Activated B cell treated with CpG ODN at 0.5 μM for 24 hours (primary cell): Measurements from ENCODE around the gene RANBP9. TPM values are rescaled to one million over a fixed set of nuclear protein-coding genes. Genes with fewer than 3 reads are reported as not detected.

Source experiments
- ATAC-seq: fragments of 200-7000 bp; cut with Tn5 transposase; one replicate; pipeline ENCODE4 v1.10.0; 2021; ENCODE audit warnings: low read depth, mild to moderate bottlenecking, moderate library complexity
- CTCF ChIA-PET: fragments of 350-600 bp; sonication (Branson Sonifier 250); formaldehyde crosslinking; loops from one replicate; lab custom pipeline; 2021; ENCODE audit warnings: antibody characterized with exemption; lab: Charles Lee
- POLR2A ChIA-PET: fragments of 350-600 bp; sonication (Branson Sonifier 250); formaldehyde crosslinking; loops from one replicate; lab custom pipeline; 2021; ENCODE audit warnings: antibody characterized with exemption; lab: Charles Lee
- DNase-seq: peaks from one replicate; pipeline ENCODE4 v3.0.0; 2022
- H3K27ac Mint-ChIP-seq: one replicate; pipeline ENCODE4 v1.8.0; 2020; ENCODE audit warnings: mixed read lengths
- H3K27me3 Mint-ChIP-seq: one replicate; pipeline ENCODE4 v1.8.0; 2021; ENCODE audit warnings: mixed read lengths
- H3K36me3 Mint-ChIP-seq: one replicate; pipeline ENCODE4 v1.8.0; 2021; ENCODE audit warnings: low read depth, mixed read lengths
- H3K4me1 Mint-ChIP-seq: one replicate; pipeline ENCODE4 v1.8.0; 2021; ENCODE audit warnings: mixed read lengths
- H3K4me3 Mint-ChIP-seq: one replicate; pipeline ENCODE4 v1.8.0; 2020; ENCODE audit warnings: mild to moderate bottlenecking, mixed read lengths
- H3K9me3 Mint-ChIP-seq: one replicate; pipeline ENCODE4 v1.8.0; 2020; ENCODE audit warnings: mixed read lengths
- intact Hi-C: fragments of 100-400 bp; cut with micrococcal nuclease; formaldehyde crosslinking; loops from one replicate; pipeline ENCODE4 v1.15.1; 2024
- total RNA-seq: library from RNA; stranded (reverse); gene quantifications from 2 replicates; pipeline ENCODE4 v1.2.3, GENCODE V29; 2022
- TF ChIP-seq, protein P1 (sequence below): fragments of 200-600 bp; IDR thresholded peaks from one replicate; pipeline ENCODE4 v1.8.0; 2022; ENCODE audit warnings: antibody characterized with exemption, mild to moderate bottlenecking

RANBP9 gene
- total RNA-seq, 1 donor from 2014 or later = 34.7 TPM

DNA sequence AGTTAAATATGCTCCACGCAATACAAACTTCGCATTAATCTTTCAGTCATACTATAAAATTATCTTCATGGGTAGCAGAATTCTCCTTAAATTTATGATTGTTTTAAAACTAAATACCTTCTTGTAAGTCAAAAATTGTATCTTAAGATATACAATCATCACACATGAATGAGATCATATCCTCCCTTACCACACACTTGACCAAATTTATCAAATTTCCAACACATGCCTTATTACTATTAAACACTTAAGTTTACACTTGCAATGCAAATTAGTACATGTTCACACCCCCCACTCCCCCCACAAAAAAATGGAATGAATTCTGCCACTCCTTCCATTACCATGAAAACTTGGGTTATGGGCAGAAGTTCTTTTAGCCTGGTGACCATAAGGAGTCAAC, 13.8 kb downstream of the RANBP9 start:
- H3K27me3 Mint-ChIP-seq = no peaks in the 10 kb centered on the region
- no peak for DNase-seq
- H3K27ac Mint-ChIP-seq = no peak overlapping the region
- no peaks in the 10 kb centered on the region for H3K9me3 Mint-ChIP-seq
- H3K4me3 Mint-ChIP-seq = no peak overlapping the region
- POLR2A ChIA-PET = interaction anchor here (1.5 kb wide), 1 partner anchor 83 kb away, joined by 4 read pairs; the partner anchor contains the start of gene NOL7
- H3K4me1 Mint-ChIP-seq = peaks cover 61% of the 10 kb centered on the region
- no peak for ATAC-seq
- intact Hi-C loops = loop anchor here (2.0 kb wide), 1 partner anchor 15 kb away; no protein-coding TSS in a partner anchor
- H3K36me3 Mint-ChIP-seq = peaks cover 28% of the 10 kb centered on the region
- CTCF ChIA-PET = no interaction called here
- TF ChIP-seq, protein P1, sequence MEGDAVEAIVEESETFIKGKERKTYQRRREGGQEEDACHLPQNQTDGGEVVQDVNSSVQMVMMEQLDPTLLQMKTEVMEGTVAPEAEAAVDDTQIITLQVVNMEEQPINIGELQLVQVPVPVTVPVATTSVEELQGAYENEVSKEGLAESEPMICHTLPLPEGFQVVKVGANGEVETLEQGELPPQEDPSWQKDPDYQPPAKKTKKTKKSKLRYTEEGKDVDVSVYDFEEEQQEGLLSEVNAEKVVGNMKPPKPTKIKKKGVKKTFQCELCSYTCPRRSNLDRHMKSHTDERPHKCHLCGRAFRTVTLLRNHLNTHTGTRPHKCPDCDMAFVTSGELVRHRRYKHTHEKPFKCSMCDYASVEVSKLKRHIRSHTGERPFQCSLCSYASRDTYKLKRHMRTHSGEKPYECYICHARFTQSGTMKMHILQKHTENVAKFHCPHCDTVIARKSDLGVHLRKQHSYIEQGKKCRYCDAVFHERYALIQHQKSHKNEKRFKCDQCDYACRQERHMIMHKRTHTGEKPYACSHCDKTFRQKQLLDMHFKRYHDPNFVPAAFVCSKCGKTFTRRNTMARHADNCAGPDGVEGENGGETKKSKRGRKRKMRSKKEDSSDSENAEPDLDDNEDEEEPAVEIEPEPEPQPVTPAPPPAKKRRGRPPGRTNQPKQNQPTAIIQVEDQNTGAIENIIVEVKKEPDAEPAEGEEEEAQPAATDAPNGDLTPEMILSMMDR = no peak

DNA sequence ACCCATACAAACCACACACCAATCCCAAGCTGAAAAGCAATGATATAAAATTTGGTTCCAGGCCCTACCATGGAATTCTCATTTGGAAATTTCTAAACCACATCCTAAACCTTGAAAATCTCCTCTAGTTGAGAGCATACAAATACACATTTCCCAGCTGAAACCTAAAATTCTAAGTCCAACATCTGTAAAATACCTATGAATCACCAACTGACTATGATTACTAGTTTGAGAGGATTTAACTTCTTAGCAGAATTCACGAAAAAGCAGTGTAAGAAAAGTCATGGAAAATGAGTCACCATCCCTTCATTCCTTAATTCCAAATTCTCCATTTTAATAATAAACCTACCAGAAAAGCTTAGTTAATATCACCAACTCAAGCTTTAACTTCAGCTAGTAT, 15.4 kb downstream of the RANBP9 start:
- intact Hi-C loops = loop anchor here (2.0 kb wide), 1 partner anchor 13 kb away; no protein-coding TSS in a partner anchor
- H3K27me3 Mint-ChIP-seq = no peaks in the 10 kb centered on the region
- no peaks in the 10 kb centered on the region for H3K9me3 Mint-ChIP-seq
- no peak for DNase-seq
- CTCF ChIA-PET = no interaction called here
- no peak for ATAC-seq
- POLR2A ChIA-PET = interaction anchor here (1.5 kb wide), 1 partner anchor 81 kb away, joined by 4 read pairs; the partner anchor contains the start of gene NOL7
- peaks cover 41% of the 10 kb centered on the region for H3K36me3 Mint-ChIP-seq
- TF ChIP-seq, protein P1 = no peak
- H3K4me3 Mint-ChIP-seq = no peak overlapping the region
- no peak overlapping the region for H3K27ac Mint-ChIP-seq
- peaks cover 57% of the 10 kb centered on the region for H3K4me1 Mint-ChIP-seq

DNA sequence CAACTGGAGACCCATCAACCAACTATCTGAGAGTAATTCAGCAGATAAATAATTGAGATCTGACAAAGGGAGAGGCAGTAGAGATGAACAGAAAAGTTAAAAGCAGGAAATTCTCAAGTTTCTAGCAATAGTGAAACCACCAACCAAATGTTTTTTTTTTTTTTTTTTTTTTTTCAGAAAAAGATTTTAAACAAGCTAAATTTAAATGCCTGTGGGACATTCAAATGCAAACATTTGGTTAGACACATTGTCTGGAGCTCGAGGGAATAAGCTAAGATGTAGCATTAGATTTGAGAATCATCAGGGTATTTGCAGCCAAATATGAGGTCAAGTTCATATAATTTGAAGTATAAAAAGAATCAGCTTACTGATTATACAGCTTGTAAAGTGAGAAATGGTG, 16.4 kb downstream of the RANBP9 start:
- ChIA-PET CTCF (no interaction called here), POLR2A (no interaction called here)
- Mint-ChIP-seq H3K9me3 (no peaks in the 10 kb centered on the region), H3K4me1 (peaks cover 50% of the 10 kb centered on the region), H3K4me3 (no peak overlapping the region), H3K36me3 (peaks cover 48% of the 10 kb centered on the region), H3K27ac (no peak overlapping the region), H3K27me3 (no peaks in the 10 kb centered on the region)
- intact Hi-C loops = no loop called here
- DNase-seq (no peak), ATAC-seq (no peak)
- TF ChIP-seq, protein P1 = no peak

DNA sequence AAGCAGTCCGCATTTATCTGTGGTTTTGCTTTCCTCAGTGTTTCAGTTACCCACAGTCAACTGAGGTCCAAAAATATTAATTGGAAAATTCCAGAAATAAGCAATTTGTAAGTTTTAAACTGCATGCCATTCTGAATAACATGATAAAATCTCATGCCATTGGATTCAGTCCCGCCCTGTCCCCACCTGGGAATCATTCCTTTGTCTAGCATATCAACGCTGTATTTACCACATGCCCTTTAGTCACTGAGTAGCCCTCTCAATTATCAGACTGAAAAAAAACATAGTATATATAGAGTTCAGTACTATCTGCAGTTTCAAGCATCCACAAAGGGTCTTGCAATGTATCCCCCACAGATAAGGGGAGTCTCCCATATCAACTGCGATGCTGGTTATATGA, 17.1 kb downstream of the RANBP9 start:
- H3K9me3 Mint-ChIP-seq = no peaks in the 10 kb centered on the region
- TF ChIP-seq, protein P1 = no peak
- H3K36me3 Mint-ChIP-seq = peaks cover 53% of the 10 kb centered on the region
- no peak overlapping the region for H3K4me3 Mint-ChIP-seq
- intact Hi-C loops = no loop called here
- CTCF ChIA-PET = no interaction called here
- H3K27me3 Mint-ChIP-seq = no peaks in the 10 kb centered on the region
- H3K4me1 Mint-ChIP-seq = peaks cover 50% of the 10 kb centered on the region
- POLR2A ChIA-PET = no interaction called here
- DNase-seq = no peak
- ATAC-seq = no peak
- H3K27ac Mint-ChIP-seq = no peak overlapping the region

DNA sequence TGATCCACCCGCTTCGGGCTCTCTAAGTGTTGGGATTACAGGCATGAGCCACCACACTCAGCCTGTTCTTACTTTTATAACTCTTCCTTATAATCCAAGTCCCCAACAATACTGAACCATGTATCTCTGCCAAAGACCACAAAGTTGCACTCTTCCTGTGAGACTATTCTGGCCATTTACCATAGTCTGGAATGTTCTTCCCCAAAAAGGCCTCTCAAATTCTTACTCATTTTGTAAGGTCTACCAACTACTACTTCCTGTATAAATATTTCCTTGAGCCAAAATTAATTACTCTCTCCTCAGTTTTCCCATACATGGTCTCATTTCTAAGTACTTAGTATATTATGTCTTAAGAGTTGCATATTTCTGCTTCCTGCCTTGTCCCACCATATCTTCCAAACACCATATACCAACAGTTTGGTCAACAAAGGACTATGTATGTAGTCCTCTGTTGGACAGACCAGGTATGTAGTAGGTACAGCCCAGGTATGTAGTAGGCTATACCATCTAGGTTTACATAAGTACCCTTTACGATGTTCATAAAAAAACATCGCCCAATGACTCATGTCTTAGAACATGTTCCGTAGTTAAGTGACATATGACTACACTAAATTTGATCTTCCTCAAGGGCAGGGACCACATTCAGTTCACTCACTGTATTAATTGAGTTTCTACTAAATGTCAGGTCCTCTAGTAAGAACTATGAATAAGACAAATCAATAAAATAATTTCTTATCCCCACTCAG, 22.0 kb downstream of the RANBP9 start:
- H3K27ac Mint-ChIP-seq = no peak overlapping the region
- no peaks in the 10 kb centered on the region for H3K27me3 Mint-ChIP-seq
- TF ChIP-seq, protein P1 = no peak
- no peaks in the 10 kb centered on the region for H3K9me3 Mint-ChIP-seq
- no peak for DNase-seq
- H3K4me1 Mint-ChIP-seq = peaks cover 47% of the 10 kb centered on the region
- ChIA-PET POLR2A (no interaction called here), CTCF (no interaction called here)
- H3K36me3 Mint-ChIP-seq = peaks cover 65% of the 10 kb centered on the region
- no peak for ATAC-seq
- intact Hi-C loops = no loop called here
- no peak overlapping the region for H3K4me3 Mint-ChIP-seq
